ENCODE measurements around the gene RFWD3.
"Not testable (repeated sequence)": the region's sequence is repeated elsewhere in the genome, so short reads cannot be mapped to it uniquely, and the experiment has no call there.

RFWD3 gene

GRCh38 chr16:74666010-74666421, 661 bp downstream of the RFWD3 start:
- DNase-seq (ENCODE audit: low read depth) = no peak

GRCh38 chr16:74661064-74661463, 5.6 kb downstream of the RFWD3 start:
- DNase-seq (ENCODE audit: low read depth) = no peak

DNA sequence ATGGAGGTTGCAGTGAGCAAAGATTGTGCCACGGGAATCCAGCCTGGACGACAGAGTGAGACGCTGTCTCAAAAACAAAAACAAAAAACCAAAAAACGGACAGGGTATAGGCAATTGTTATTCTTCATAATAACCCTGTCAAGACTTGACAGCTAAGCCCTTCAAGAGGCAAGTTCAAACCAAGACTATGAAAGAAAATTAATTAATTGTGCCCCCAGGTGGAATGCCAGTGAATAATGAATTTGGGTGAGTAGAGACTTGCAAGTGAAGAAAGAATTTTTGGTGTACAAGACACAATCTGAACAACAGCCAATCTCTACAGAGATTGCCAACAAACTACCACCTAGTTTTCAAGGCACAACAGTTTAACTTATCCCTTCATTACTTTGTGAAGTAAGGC, 6.3 kb downstream of the RFWD3 start:
- no peak for DNase-seq (ENCODE audit: low read depth)

DNA sequence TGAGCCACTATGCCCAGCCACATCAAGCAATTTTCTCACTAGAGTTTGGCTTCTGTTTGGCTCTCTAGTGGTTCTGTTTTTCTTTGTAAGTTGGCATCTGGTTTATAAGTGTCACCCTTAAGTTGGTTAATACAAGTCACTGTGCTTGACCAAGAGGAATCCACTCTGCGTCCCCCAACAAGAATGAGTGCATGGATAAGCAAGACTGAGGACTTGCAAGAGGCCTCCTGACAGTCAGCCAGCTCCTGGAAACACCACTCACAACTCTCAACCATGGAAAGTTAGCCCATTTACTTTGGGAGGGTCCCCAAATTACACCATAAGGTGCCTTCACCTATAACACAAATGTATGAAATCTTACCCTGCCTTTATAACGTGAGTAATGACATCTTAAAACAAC, 7.6 kb downstream of the RFWD3 start:
- DNase-seq (ENCODE audit: low read depth) = no peak

- DNase-seq (ENCODE audit: low read depth) = no peak
Measured at GRCh38 chr16:74657870-74658642, 8.6 kb downstream of the RFWD3 start.

DNA sequence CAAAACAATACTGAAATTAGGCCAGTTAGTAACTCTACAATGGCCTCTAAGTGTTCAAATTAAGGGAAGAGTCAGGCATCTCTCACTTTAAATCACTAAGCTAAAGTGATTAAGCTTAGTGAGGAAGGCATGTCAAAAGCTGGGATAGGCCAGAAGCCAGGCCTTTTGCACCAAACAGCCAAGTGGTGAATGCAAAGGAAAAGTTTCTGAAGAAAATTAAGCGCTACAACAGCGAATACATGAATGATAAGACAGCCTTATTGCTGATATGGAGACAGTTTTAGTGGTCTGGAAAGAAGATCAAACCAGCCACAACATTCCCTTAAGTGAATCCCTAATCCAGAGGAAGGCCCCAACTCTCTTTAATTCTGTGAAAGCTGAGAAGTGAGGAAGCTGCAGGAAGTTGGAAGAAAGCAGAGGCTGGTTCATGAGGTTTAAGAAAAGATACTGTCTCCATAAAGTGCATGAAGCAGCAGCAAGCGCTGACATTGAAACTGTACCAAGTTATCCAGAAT, 12.1 kb downstream of the RFWD3 start:
- DNase-seq (ENCODE audit: low read depth) = no peak

DNA sequence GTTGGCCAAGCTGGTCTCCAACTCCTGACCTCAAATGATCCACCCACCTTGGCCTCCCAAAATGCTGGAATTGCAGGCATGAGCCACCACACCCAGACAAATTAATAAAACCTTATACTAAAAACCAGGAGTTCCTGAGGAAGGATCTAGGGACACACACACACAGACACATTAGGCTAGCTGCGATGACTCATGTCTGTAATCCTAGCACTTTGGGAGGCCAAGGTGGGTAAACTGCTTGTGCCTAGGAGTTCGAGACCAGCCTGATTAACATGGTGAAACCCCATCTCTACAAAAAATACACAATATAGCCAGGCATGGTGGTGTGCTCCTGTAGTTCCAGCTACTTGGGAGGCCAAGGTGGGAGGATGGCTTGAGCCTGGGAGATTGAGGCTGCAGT, 13.8 kb downstream of the RFWD3 start:
- DNase-seq (ENCODE audit: low read depth) = not testable (repeated sequence)

DNA sequence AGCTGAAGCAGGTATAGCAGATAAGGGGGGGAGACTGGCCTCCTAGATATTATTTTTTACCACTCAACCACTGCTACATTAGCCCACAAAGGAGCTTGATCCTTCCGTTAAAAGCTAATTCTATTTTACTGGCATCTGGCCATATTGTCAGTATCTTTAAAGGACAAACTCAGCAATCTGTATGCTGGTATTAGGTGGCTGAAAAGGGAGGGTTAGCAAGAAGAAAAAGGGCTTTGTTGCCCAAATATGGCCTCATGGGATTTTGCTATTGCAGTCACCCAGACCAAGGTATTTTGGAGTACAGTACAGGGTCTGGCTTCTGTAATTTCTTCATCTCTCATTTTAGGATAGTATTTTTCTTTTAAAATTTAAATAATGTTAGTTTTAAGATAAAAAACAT, 14.4 kb downstream of the RFWD3 start:
- DNase-seq (ENCODE audit: low read depth) = no peak

- DNase-seq (ENCODE audit: low read depth) = no peak
Measured at GRCh38 chr16:74651841-74652240, 14.8 kb downstream of the RFWD3 start.

GRCh38 chr16:74650966-74651567, 15.6 kb downstream of the RFWD3 start:
- no peak for DNase-seq (ENCODE audit: low read depth)

- DNase-seq (ENCODE audit: low read depth) = no peak
Measured at GRCh38 chr16:74649839-74650504, 16.7 kb downstream of the RFWD3 start.

DNA sequence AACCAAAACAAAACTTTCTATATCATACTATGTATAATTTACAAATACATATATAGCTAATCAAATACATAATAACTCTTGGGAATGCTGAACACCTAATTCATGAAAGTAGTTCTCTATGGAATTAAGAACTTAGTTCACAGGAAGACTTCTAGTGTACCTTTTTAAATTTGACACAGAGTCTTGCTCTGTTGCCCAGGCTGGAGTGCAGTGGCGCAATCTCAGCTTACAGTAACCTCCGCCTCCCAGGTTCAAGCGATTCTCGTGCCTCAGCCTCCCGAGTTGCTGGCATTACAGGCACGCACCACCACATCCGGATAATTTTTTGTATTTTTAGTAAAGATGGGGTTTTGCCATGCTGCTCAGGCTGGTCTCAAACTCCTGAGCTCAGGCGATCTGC, 24.7 kb downstream of the RFWD3 start:
- no peak for DNase-seq (ENCODE audit: low read depth)

- no peak for DNase-seq (ENCODE audit: low read depth)
Measured at GRCh38 chr16:74637742-74638453, 28.8 kb downstream of the RFWD3 start.

DNA sequence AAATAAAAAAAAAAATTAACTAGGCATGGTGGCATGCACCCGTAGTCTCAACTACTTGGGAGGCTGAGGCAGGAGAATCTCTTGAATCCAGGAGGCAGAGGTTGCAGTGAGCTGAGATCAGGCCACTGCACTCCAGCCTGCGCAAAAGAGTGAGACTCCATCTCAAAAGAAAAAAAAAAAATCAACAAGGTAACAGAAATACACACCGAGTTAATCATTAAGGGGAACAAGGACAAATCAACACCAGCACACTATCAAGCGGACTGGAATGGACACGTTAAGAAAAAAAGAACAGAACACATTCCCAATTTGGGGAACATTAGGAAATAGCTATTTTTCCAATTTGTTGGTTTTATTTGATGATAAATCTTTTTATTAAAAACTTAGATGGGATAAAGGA, 31.4 kb downstream of the RFWD3 start:
- DNase-seq (ENCODE audit: low read depth) = no peak

- DNase-seq (ENCODE audit: low read depth) = no peak
Measured at GRCh38 chr16:74633686-74634085, 33.0 kb downstream of the RFWD3 start.

DNA sequence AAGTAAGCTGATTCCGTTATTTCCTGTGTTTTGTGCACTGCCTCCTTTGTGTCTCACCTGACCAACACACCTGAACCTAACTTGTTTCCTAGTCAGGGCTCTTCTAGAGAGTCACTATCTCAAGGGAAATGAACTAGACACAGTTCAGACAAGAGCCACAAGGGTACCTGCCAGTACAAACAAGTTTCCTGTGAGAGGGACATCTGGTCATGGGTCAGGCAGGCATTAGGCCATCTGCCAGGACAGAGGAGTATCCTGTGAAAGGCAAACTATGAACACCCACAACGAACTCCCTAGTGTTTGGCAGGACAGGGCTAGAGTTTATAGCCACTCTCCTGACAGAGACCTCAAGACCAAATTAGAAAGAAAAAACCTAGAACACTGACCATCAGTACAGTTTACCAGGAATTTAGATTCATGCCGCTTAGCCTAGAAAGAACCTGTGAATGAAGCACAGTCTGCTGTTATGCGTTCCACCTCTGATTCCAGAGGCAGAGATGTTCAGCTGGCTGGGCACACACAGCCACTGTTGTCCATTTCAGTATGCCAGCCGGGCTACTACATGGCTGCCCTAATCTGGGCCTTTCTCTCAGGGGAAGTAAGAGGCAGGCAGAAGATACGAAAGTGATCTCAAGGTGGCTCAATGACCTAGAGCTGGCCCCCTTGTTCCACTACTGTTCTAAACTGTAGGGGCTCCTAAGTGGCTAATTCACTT, 39.0 kb downstream of the RFWD3 start:
- DNase-seq (ENCODE audit: low read depth) = no peak

GRCh38 chr16:74626741-74627416, 39.8 kb downstream of the RFWD3 start:
- no peak for DNase-seq (ENCODE audit: low read depth)

- DNase-seq (ENCODE audit: low read depth) = no peak
Measured at GRCh38 chr16:74625500-74626350, 41.0 kb downstream of the RFWD3 start.

DNA sequence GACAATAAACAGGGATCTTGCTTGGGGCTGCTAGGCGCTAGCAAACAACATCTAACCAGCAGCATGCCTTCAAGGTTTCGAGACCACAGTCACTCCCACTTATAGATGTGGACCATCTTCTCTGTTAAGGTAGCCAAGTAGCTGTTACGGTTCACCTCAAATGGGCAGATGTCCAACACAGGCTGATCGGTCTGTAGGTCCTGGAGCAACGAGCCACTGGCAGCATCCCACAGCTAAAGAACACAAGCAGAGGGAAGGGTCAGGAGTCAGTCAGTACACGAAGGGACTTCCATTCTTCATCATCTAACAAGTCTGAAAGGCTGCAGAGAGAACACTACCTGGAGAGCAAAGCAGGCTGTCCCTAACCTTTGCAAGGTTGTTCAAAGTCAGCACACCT, 42.8 kb downstream of the RFWD3 start:
- DNase-seq (ENCODE audit: low read depth) = no peak

GRCh38 chr16:74623214-74623838, 43.4 kb downstream of the RFWD3 start:
- no peak for DNase-seq (ENCODE audit: low read depth)
